CD8-positive, alpha-beta memory T cell (primary cell): ENCODE measurements around the gene ADCY7. TPM values are rescaled to one million over a fixed set of nuclear protein-coding genes. Genes with fewer than 3 reads are reported as not detected.
"Not testable (repeated sequence)": the region's sequence is repeated elsewhere in the genome, so short reads cannot be mapped to it uniquely, and the experiment has no call there.

Experiments
- CTCF ChIA-PET: fragments of 350-600 bp; sonication (Branson Sonifier 250); formaldehyde crosslinking; loops from one replicate; lab custom pipeline; 2021; ENCODE audit warnings: antibody characterized with exemption; lab: Charles Lee
- POLR2A ChIA-PET: fragments of 350-600 bp; sonication (Branson Sonifier 250); formaldehyde crosslinking; loops from one replicate; lab custom pipeline; 2021; ENCODE audit warnings: antibody characterized with exemption; lab: Charles Lee
- DNase-seq, 5 donors: peaks; one replicate each; pipeline versions ENCODE4 v3.0.0 to v3.0.0-alpha.2; 2020 to 2022; ENCODE audit warnings: mixed read lengths in 1 of 5
- H3K27ac ChIP-seq: one replicate; pipeline ENCODE4 v1.7.0; 2013; ENCODE audit warnings: low read depth, mild to moderate bottlenecking, low read length, moderate library complexity
- H3K27me3 ChIP-seq: 2 replicates; pipeline ENCODE4 v1.7.0; 2013; ENCODE audit warnings: low read length, mild to moderate bottlenecking; ENCODE audit not compliant: insufficient read depth, poor library complexity, severe bottlenecking
- H3K36me3 ChIP-seq: 2 replicates; pipeline ENCODE4 v1.7.0; 2013; ENCODE audit warnings: mild to moderate bottlenecking, low read length, moderate library complexity; ENCODE audit not compliant: insufficient read depth
- H3K4me1 ChIP-seq: 2 replicates; pipeline ENCODE4 v1.7.0; 2013; ENCODE audit warnings: mild to moderate bottlenecking, low read length, moderate library complexity; ENCODE audit not compliant: insufficient read depth
- H3K4me3 ChIP-seq: 2 replicates; pipeline ENCODE4 v1.7.0; 2013; ENCODE audit warnings: mild to moderate bottlenecking, low read length
- H3K9me3 ChIP-seq: 2 replicates; pipeline ENCODE4 v1.7.0; 2013; ENCODE audit warnings: mild to moderate bottlenecking, low read length
- H3K27ac Mint-ChIP-seq, 8 donors: one replicate each; pipeline ENCODE4 v1.8.0; 2020 to 2021; ENCODE audit warnings: mixed read lengths in 8 of 8, mild to moderate bottlenecking in 6 of 8, inconsistent platforms in 3 of 8, moderate library complexity in 3 of 8
- H3K27me3 Mint-ChIP-seq, 2 donors: one replicate each; pipeline ENCODE4 v1.8.0; 2020 to 2021; ENCODE audit warnings: mixed read lengths in 2 of 2, mild to moderate bottlenecking in 1 of 2, moderate library complexity in 1 of 2
- H3K36me3 Mint-ChIP-seq, 3 donors: one replicate each; pipeline ENCODE4 v1.8.0; 2020 to 2021; ENCODE audit warnings: mixed read lengths in 3 of 3, inconsistent platforms in 1 of 3, mild to moderate bottlenecking in 1 of 3
- H3K4me1 Mint-ChIP-seq, 3 donors: one replicate each; pipeline ENCODE4 v1.8.0; 2020 to 2021; ENCODE audit warnings: mixed read lengths in 3 of 3, inconsistent platforms in 1 of 3, mild to moderate bottlenecking in 1 of 3
- H3K4me3 Mint-ChIP-seq, 7 donors: one replicate each; pipeline ENCODE4 v1.8.0; 2020 to 2021; ENCODE audit warnings: mixed read lengths in 7 of 7, mild to moderate bottlenecking in 6 of 7, moderate library complexity in 4 of 7, inconsistent platforms in 2 of 7
- H3K9me3 Mint-ChIP-seq, 5 donors: one replicate each; pipeline ENCODE4 v1.8.0; 2020 to 2022; ENCODE audit warnings: mixed read lengths in 5 of 5, mild to moderate bottlenecking in 3 of 5, moderate library complexity in 2 of 5, inconsistent platforms in 1 of 5
- polyA plus RNA-seq: library from polyadenylated mRNA; unstranded; fragments of 300-500 nt; fragmentation: Illumina TruSeq; gene quantifications from one replicate; pipeline ENCODE4 v1.2.3, GENCODE V29; 2021
- total RNA-seq, 2 experiments: library from RNA; stranded (reverse); gene quantifications; one replicate each; pipeline ENCODE4 v1.2.3, GENCODE V29; 2021

The ADCY7 gene
- total and polyA plus RNA-seq, 3 experiments from 2014 or later, result 76.6 to 88.1 (median 83.4) TPM

DNA sequence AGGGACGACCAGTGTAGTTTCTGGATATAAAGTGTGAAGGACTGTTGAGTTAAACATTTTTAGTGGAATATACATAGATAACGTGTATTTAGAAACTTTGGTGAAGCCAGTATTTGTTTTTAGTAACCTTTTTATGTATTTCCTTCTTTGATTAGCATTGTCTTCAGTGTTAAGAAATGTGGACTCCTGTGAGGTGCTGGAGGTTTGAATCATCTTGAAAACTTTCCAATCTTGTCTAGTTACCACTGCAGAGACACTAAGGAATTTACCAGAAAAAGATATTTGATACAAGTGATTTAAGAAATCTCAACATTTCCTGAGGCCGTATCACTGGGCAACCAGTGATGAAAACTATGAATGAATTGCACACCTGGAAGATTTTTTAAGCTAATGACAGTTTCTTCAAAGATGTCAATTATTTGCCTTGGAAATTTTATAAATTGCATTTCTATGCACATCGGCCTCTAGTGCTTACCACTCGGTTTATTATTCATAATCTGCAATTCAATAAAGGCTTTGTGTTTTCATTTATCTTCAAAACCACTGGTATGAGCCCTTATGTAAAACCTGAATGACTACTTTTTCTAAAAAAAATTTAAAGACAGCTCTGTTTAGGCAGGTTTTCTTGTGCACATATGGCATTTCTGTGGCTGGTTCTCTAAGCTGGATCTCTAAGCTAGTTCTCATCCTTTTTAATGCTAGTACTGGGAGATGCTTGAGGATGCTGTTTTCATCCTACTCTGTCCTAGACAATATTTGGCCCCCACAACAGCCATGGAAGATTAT lies 31.4 kb upstream of the ADCY7 start:
- no peaks in the 10 kb centered on the region for H3K4me1 ChIP-seq
- Mint-ChIP-seq H3K27ac (peak overlapping the region in 2 of 8 donors; percentile 17 to 21), H3K4me1 (no peaks in the 10 kb centered on the region), H3K36me3 (peaks cover 0 to 13% (median 1%) of the 10 kb centered on the region in 3 donors), H3K9me3 (no peaks in the 10 kb centered on the region), H3K4me3 (no peak overlapping the region), H3K27me3 (no peaks in the 10 kb centered on the region)
- no peaks in the 10 kb centered on the region for H3K27me3 ChIP-seq
- no peaks in the 10 kb centered on the region for H3K9me3 ChIP-seq
- no peak overlapping the region for H3K27ac ChIP-seq
- no peaks in the 10 kb centered on the region for H3K36me3 ChIP-seq
- ChIA-PET POLR2A (no interaction called here), CTCF (interaction anchor here (1.2 kb wide), 1 partner anchor 25 kb away, joined by 3 read pairs; no protein-coding TSS in a partner anchor)
- DNase-seq, result no peak
- no peak overlapping the region for H3K4me3 ChIP-seq

GRCh38 chr16:50235581-50235980 lies 30.8 kb upstream of the ADCY7 start:
- H3K36me3 Mint-ChIP-seq, result peaks cover 0 to 7% (median 1%) of the 10 kb centered on the region in 3 donors
- no peaks in the 10 kb centered on the region for H3K4me1 Mint-ChIP-seq
- Histone ChIP-seq H3K4me1 (no peaks in the 10 kb centered on the region), H3K27me3 (no peaks in the 10 kb centered on the region), H3K4me3 (no peak overlapping the region), H3K36me3 (no peaks in the 10 kb centered on the region), H3K9me3 (no peaks in the 10 kb centered on the region), H3K27ac (no peak overlapping the region)
- POLR2A ChIA-PET, result no interaction called here
- H3K9me3 Mint-ChIP-seq, result no peaks in the 10 kb centered on the region
- H3K4me3 Mint-ChIP-seq, result no peak overlapping the region
- no peaks in the 10 kb centered on the region for H3K27me3 Mint-ChIP-seq
- CTCF ChIA-PET, result interaction anchor here (1.2 kb wide), 1 partner anchor 25 kb away, joined by 3 read pairs; no protein-coding TSS in a partner anchor
- DNase-seq, result no peak
- H3K27ac Mint-ChIP-seq, result peak overlapping the region in 1 of 8 donors; percentile 21

DNA sequence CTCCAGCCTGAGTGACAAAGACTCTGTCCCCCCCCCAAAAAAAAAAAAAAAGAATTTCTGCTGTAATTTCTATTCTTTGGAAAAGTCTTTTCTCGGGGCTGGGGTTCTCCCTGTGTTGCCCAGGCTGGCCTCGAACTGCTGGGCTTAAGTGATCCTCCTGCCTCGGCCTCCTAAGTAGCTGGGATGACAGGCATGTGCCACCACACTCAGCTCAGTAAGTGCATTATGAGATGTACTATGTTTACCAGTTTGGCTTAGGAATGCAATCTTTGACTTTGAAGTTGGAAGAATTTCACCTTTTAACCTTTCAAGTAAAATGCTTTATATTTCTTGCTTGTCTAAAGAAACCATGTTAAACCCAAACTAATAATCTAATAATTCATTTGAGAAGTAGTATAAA lies 28.0 kb upstream of the ADCY7 start:
- Histone ChIP-seq H3K9me3 (no peaks in the 10 kb centered on the region), H3K27me3 (no peaks in the 10 kb centered on the region), H3K36me3 (no peaks in the 10 kb centered on the region), H3K4me1 (no peaks in the 10 kb centered on the region), H3K27ac (no peak overlapping the region), H3K4me3 (no peak overlapping the region)
- H3K4me3 Mint-ChIP-seq, result no peak overlapping the region
- no peak for DNase-seq
- H3K27ac Mint-ChIP-seq, result no peak overlapping the region
- no peaks in the 10 kb centered on the region for H3K4me1 Mint-ChIP-seq
- H3K36me3 Mint-ChIP-seq, result no peaks in the 10 kb centered on the region
- POLR2A ChIA-PET, result no interaction called here
- H3K9me3 Mint-ChIP-seq, result no peaks in the 10 kb centered on the region
- H3K27me3 Mint-ChIP-seq, result no peaks in the 10 kb centered on the region
- CTCF ChIA-PET, result no interaction called here

DNA sequence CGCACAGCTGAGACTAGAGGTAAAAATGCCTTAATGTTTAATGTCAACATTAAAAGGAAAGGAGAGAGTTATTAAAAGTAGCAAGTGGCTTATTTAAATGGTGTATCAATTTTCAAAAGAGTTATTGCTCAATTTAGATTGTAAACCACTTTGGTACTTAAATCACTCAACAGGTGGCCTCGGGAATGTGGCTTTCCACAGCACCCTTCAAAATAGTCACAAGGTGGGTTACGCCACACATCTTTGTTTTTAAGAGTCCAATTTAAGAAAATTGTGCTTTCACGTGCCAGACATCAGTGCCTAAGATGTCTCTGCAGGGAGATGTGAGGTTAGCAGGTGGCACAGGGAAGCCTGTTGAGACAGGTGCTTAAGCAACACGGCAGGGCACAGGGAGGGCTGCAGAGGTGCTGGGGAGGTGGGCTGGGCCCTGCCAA lies 27.5 kb upstream of the ADCY7 start:
- Histone ChIP-seq H3K36me3 (no peaks in the 10 kb centered on the region), H3K27me3 (no peaks in the 10 kb centered on the region), H3K27ac (no peak overlapping the region), H3K4me1 (no peaks in the 10 kb centered on the region), H3K4me3 (no peak overlapping the region), H3K9me3 (no peaks in the 10 kb centered on the region)
- no peaks in the 10 kb centered on the region for H3K27me3 Mint-ChIP-seq
- no peak overlapping the region for H3K4me3 Mint-ChIP-seq
- H3K4me1 Mint-ChIP-seq, result no peaks in the 10 kb centered on the region
- no peaks in the 10 kb centered on the region for H3K9me3 Mint-ChIP-seq
- H3K27ac Mint-ChIP-seq, result peak overlapping the region in 1 of 8 donors; percentile 4
- CTCF ChIA-PET, result interaction anchor here (1.2 kb wide), 1 partner anchor 14 kb away, joined by 3 read pairs; no protein-coding TSS in a partner anchor
- no peaks in the 10 kb centered on the region for H3K36me3 Mint-ChIP-seq
- no peak for DNase-seq
- POLR2A ChIA-PET, result no interaction called here

GRCh38 chr16:50243024-50243423 lies 23.3 kb upstream of the ADCY7 start:
- H3K4me1 ChIP-seq, H3K4me3 Mint-ChIP-seq, H3K9me3 Mint-ChIP-seq, H3K36me3 Mint-ChIP-seq, POLR2A ChIA-PET, H3K27ac ChIP-seq, H3K4me3 ChIP-seq, DNase-seq, H3K9me3 ChIP-seq, H3K27me3 ChIP-seq, H3K27me3 Mint-ChIP-seq, H3K36me3 ChIP-seq: not testable (repeated sequence)
- CTCF ChIA-PET, result interaction anchor here (0.9 to 1.8 kb wide), 6 partner anchors 9 to 422 kb away, joined by 3 to 5 read pairs (median 3); partner anchors contain the start of gene CNEP1R1
- H3K4me1 Mint-ChIP-seq, result peaks cover 8 to 15% (median 8%) of the 10 kb centered on the region in 3 donors
- peak overlapping the region in 1 of 8 donors; percentile 40 for H3K27ac Mint-ChIP-seq

DNA sequence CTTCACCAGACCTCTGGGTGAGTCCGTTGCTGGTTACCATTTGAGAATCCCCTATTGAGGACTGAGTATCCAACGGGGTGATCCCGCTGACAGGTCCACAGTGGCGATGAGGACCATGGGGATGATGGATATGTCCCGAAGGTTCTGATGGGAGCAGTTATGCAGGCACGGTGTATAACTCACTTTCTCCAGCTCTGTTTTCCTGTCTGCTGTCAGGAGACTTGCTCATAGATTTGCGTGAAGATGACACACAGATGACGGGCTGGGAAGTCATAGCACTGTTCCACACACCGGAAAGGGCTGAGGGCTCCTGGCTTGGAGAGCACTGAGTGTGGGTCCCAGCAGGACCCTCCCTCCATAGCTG lies 22.2 kb upstream of the ADCY7 start:
- Histone ChIP-seq H3K36me3 (no peaks in the 10 kb centered on the region), H3K9me3 (no peaks in the 10 kb centered on the region), H3K27ac (no peak overlapping the region), H3K4me3 (no peak overlapping the region), H3K27me3 (no peaks in the 10 kb centered on the region), H3K4me1 (peaks cover 6% of the 10 kb centered on the region)
- POLR2A ChIA-PET, result no interaction called here
- no peaks in the 10 kb centered on the region for H3K9me3 Mint-ChIP-seq
- peak overlapping the region in 1 of 7 donors; percentile 37 for H3K4me3 Mint-ChIP-seq
- H3K4me1 Mint-ChIP-seq, result peaks cover 8 to 15% (median 8%) of the 10 kb centered on the region in 3 donors
- DNase-seq, result no peak
- CTCF ChIA-PET, result interaction anchor here (0.8 to 1.8 kb wide), 3 partner anchors 38 to 421 kb away, joined by 3 to 5 read pairs (median 3); no protein-coding TSS in a partner anchor
- H3K27me3 Mint-ChIP-seq, result no peaks in the 10 kb centered on the region
- no peaks in the 10 kb centered on the region for H3K36me3 Mint-ChIP-seq
- H3K27ac Mint-ChIP-seq, result no peak overlapping the region

DNA sequence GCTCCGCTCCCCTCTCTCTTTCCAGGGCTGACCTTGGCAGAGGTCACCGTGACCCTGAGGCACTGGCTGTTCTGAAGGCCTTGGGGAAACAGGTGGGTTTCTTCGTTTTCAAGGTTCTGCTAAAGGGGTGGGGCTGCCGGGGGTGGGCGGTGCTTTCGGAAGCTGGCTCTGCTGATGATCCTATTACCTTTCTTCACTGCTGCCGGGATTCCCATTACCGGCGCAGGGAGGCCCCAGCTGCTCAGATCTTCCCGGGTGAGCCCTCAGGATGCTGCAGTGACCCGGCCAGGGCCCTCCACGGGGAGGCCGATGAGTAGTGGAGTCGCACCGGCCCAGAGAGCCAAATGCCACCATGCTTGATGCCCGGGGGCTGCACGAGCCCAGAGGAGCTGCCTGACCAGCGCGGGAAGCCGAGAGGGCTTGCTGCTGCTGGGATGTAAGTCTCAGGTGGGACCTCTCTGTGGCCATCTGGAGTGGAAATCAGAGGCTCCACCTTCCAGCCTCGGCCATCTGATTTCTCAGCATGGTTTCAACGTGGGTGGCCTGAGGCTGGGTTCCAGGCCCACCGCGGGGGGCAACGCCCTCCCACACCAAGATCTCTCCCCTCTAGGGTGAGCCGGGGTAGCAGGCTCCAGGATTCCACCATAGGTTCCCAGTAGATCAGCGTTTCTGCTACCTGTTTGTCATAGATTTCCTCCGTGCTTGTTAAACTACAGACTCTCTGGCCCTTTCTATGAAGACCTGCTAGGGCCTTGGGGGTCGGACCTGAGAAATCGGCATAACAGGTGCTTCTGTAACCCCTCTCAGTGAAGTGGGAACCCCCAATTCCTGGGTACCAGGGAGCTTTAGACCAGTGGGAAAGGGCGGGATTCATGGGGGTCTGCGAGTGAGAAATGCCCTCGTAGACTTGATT lies 21.6 kb upstream of the ADCY7 start:
- H3K27me3 Mint-ChIP-seq, result no peaks in the 10 kb centered on the region
- H3K4me1 Mint-ChIP-seq, result peaks cover 8 to 15% (median 8%) of the 10 kb centered on the region in 3 donors
- Histone ChIP-seq H3K27ac (peak overlapping the region; percentile 51), H3K4me3 (peak overlapping the region; percentile 47), H3K9me3 (no peaks in the 10 kb centered on the region), H3K36me3 (no peaks in the 10 kb centered on the region), H3K27me3 (no peaks in the 10 kb centered on the region), H3K4me1 (peaks cover 6% of the 10 kb centered on the region)
- H3K9me3 Mint-ChIP-seq, result no peaks in the 10 kb centered on the region
- no peak for DNase-seq
- H3K36me3 Mint-ChIP-seq, result no peaks in the 10 kb centered on the region
- H3K4me3 Mint-ChIP-seq, result peak overlapping the region; percentile 63 to 90 (median 79)
- peak overlapping the region in 3 of 8 donors; percentile 4 to 58 (median 36) for H3K27ac Mint-ChIP-seq
- ChIA-PET POLR2A (no interaction called here), CTCF (interaction anchor here (0.8 to 1.8 kb wide), 11 partner anchors 23 to 126 kb away, joined by 3 to 6 read pairs (median 4); no protein-coding TSS in a partner anchor)
